Measurements from ENCODE around the gene NSD1. TPM values are rescaled to one million over a fixed set of nuclear protein-coding genes. Genes with fewer than 3 reads are reported as not detected.

The NSD1 gene
- total and polyA plus RNA-seq, 2 of the 8 experiments (the other 6 are each of a cell fraction or from before 2014, with no cell fraction given): 22.8 to 168 TPM

DNA sequence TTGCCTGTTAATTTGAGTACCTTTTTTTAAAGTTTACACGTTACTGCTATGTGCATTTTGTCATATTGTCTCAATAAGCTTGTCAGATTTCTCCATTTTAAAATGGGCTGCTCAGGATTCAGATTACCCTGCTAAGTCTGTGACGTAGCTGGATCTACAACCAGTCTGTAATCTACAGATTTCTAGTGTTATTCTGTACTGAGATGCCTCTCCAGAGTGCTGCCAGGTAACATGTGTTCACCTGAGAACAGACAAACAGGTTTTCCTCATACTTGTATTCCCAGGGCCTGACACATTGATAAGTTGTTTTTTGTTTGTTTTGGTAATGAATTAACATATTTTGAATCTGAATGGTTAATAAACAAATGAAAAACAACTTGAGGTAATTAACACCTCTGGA is 154.6 kb downstream of the NSD1 start:
- Histone ChIP-seq H3K4me1 (replicated peaks in 1 of 4; ENCODE audit: control insufficient read depth in 3 of 4, insufficient read depth in 4 of 4, low read length in 3 of 4) (no peaks in the 10 kb centered on the region), H2AK5ac (ENCODE audit: low read depth, low read length) (no peak overlapping the region), H2AFZ (ENCODE audit: low read length) (no peak overlapping the region), H2BK12ac (ENCODE audit: low read depth, low read length) (no peak overlapping the region), H3K4me2 (ENCODE audit: insufficient read depth in 1 of 2, low read depth in 2 of 2, low read length in 2 of 2) (no peak overlapping the region), H3K23ac (ENCODE audit: insufficient read length) (no peak overlapping the region), H2BK5ac (ENCODE audit: low read depth, low read length) (no peak overlapping the region), H3K36me3 (ENCODE audit: control insufficient read depth in 2 of 4, insufficient read depth in 4 of 4, low read length in 3 of 4) (peaks cover 49 to 94% (median 71%) of the 10 kb centered on the region in 4 experiments), H3K27me3 (replicated peaks in 1 of 4; ENCODE audit: control insufficient read depth in 3 of 4, extremely low read depth in 1 of 4, insufficient read depth in 3 of 4, low read length in 3 of 4) (no peaks in the 10 kb centered on the region), H4K5ac (ENCODE audit: insufficient read length, low read depth, low read length) (no peak overlapping the region), H3K14ac (ENCODE audit: insufficient read length) (no peak overlapping the region), H3K27ac (ENCODE audit: low read depth, low read length) (no peak overlapping the region), H4K91ac (replicated peaks; ENCODE audit: insufficient read length, low read length) (no peak overlapping the region), H3K79me1 (ENCODE audit: low read depth, low read length) (no peaks in the 10 kb centered on the region; the same call in 1 of the 2 replicates), H4K20me1 (replicated peaks in 1 of 2; ENCODE audit: control insufficient read depth in 1 of 2, insufficient read depth in 2 of 2, low read length in 2 of 2) (peaks cover 2 to 5% of the 10 kb centered on the region in 2 experiments), H3K9ac (replicated peaks in 1 of 4; ENCODE audit: extremely low read depth in 1 of 4, low read depth in 3 of 4, low read length in 3 of 4) (no peak overlapping the region), H2BK15ac (ENCODE audit: low read length) (no peak overlapping the region), H3K9me3 (ENCODE audit: insufficient read depth in 2 of 2, low read depth in 1 of 2, low read length in 1 of 2) (no peaks in the 10 kb centered on the region), H4K8ac (ENCODE audit: extremely low read depth, insufficient read depth, low read length) (no peak overlapping the region), H3K56ac (replicated peaks; ENCODE audit: insufficient read length, low read depth, low read length) (no peak overlapping the region), H3K4me3 (ENCODE audit: extremely low read depth in 1 of 4, insufficient read depth in 2 of 4, low read depth in 3 of 4, low read length in 4 of 4) (no peak overlapping the region), H3K79me2 (ENCODE audit: control insufficient read depth in 1 of 2, insufficient read depth in 2 of 2, low read length in 2 of 2) (peaks cover 0 to 2% of the 10 kb centered on the region in 2 experiments; a peak in 1 of 4 replicates), H3K4ac (replicated peaks; ENCODE audit: insufficient read length, low read depth, low read length) (no peak overlapping the region), H3K23me2 (ENCODE audit: low read depth, low read length) (no peaks in the 10 kb centered on the region; the same call in 1 of the 2 replicates), H3K18ac (ENCODE audit: extremely low read depth, low read length) (no peak overlapping the region), H2BK20ac (ENCODE audit: low read length) (no peak overlapping the region), H2BK120ac (replicated peaks; ENCODE audit: low read depth, low read length) (no peak overlapping the region)
- POLR2A ChIA-PET (ENCODE audit: partially characterized antibody): interaction anchor here (1.2 kb wide), 1 partner anchor 8 kb away, joined by 4 read pairs; no protein-coding TSS in a partner anchor
- FAIRE-seq (no peak), DNase-seq (ENCODE audit: low read depth in 1 of 2, low spot score in 2 of 2) (no peak)
- no peak for TF ChIP-seq RXRA (IDR thresholded peaks at IDR 0.05; ENCODE audit: insufficient read depth, low read depth, low read length)
- TF ChIP-seq JUN (IDR thresholded peaks at IDR 0.05; ENCODE audit: low read depth, low read length): no peak
- no peak for TF ChIP-seq GABPA (IDR thresholded peaks at IDR 0.05; ENCODE audit: borderline replicate concordance, insufficient read depth, low read length)
- no peak for TF ChIP-seq POLR2AphosphoS5 (IDR thresholded peaks at IDR 0.05; ENCODE audit: low read depth, low read length)
- TF ChIP-seq NRF1 (IDR thresholded peaks at IDR 0.05; ENCODE audit: low read depth, low read length): no peak
- no peak for TF ChIP-seq JUND (IDR thresholded peaks at IDR 0.05; ENCODE audit: low read length)
- no peak for TF ChIP-seq TBP (IDR thresholded peaks at IDR 0.05; ENCODE audit: low read depth, low read length)
- TF ChIP-seq SUZ12 (IDR thresholded peaks at IDR 0.05; ENCODE audit: low read length): no peak
- no peak for TF ChIP-seq TCF12 (IDR thresholded peaks at IDR 0.05; ENCODE audit: low read depth, low read length)
- TF ChIP-seq PHF8 (conservative IDR thresholded peaks at IDR 0.05; ENCODE audit: low read depth, low read length): no peak
- TF ChIP-seq HDAC2 (IDR thresholded peaks at IDR 0.05; ENCODE audit: borderline replicate concordance in 1 of 2, low read depth in 2 of 2, low read length in 2 of 2): no peak
- TF ChIP-seq MAX (IDR thresholded peaks at IDR 0.05): no peak
- WGBS, 2 experiments (ENCODE audit: extremely low coverage in 1 of 2, insufficient coverage in 1 of 2, insufficient read length in 1 of 2, insufficient replicate concordance in 2 of 2, low coverage in 1 of 2, low lambda C conversion rate in 2 of 2, missing lambda C conversion rate in 1 of 2): 78% methylated on average over 2 of the region's 2 CpGs; no CpG with 5 or more reads in 1 of the 2 experiments
- CTCF ChIA-PET (ENCODE audit: partially characterized antibody): interaction anchor here (0.8 to 1.2 kb wide), 2 partner anchors 174 to 190 kb away, joined by 3 read pairs; no protein-coding TSS in a partner anchor
